ENCODE results near the gene TMEM8B.
"Not testable (repeated sequence)": the region's sequence is repeated elsewhere in the genome, so short reads cannot be mapped to it uniquely, and the experiment has no call there.

TMEM8B gene

GRCh38 chr9:35906923-35907699, 78.1 kb downstream of the TMEM8B start:
- no peak for ATAC-seq (replicated peaks)
- H3K27ac Mint-ChIP-seq = no peak overlapping the region
- H3K4me3 Mint-ChIP-seq = no peak overlapping the region
- peaks cover 32 to 46% of the 10 kb centered on the region in 2 donors for H3K27me3 Mint-ChIP-seq
- peaks cover 10 to 20% of the 10 kb centered on the region in 2 donors for H3K4me1 Mint-ChIP-seq
- H3K9me3 Mint-ChIP-seq = no peaks in the 10 kb centered on the region
- no peaks in the 10 kb centered on the region for H3K36me3 Mint-ChIP-seq
- DNase-seq = no peak

- DNase-seq (no peak), ATAC-seq (replicated peaks) (peak; percentile 46 to 61)
- Mint-ChIP-seq H3K27ac (no peak overlapping the region), H3K4me1 (peaks cover 10 to 20% of the 10 kb centered on the region in 2 donors), H3K27me3 (peaks cover 30 to 44% of the 10 kb centered on the region in 2 donors), H3K36me3 (no peaks in the 10 kb centered on the region), H3K4me3 (no peak overlapping the region), H3K9me3 (no peaks in the 10 kb centered on the region)
Measured at GRCh38 chr9:35907711-35908503, 78.9 kb downstream of the TMEM8B start.

- no peak for ATAC-seq (replicated peaks)
- H3K36me3 Mint-ChIP-seq = no peaks in the 10 kb centered on the region
- no peak for DNase-seq
- no peaks in the 10 kb centered on the region for H3K9me3 Mint-ChIP-seq
- H3K27ac Mint-ChIP-seq = no peak overlapping the region
- H3K4me1 Mint-ChIP-seq = peaks cover 10 to 20% of the 10 kb centered on the region in 2 donors
- H3K27me3 Mint-ChIP-seq = peaks cover 27 to 41% of the 10 kb centered on the region in 2 donors
- no peak overlapping the region for H3K4me3 Mint-ChIP-seq
Measured at GRCh38 chr9:35908504-35909125, 79.6 kb downstream of the TMEM8B start.

GRCh38 chr9:35909274-35909673, 80.2 kb downstream of the TMEM8B start, which contains the start of gene SPAAR:
Gene SPAAR, plus strand, starts transcription at chr9:35909490. Its CDS starts 974 bp downstream, at chr9:35910464.
- H3K4me3 Mint-ChIP-seq = no peak within 1 kb of the TSS
- H3K9me3 Mint-ChIP-seq = no peaks in the 10 kb centered on the region
- no peak for DNase-seq
- ATAC-seq (replicated peaks) = no peak
- peaks cover 10 to 20% of the 10 kb centered on the region in 2 donors for H3K4me1 Mint-ChIP-seq
- H3K36me3 Mint-ChIP-seq = no peaks in the 10 kb centered on the region
- H3K27ac Mint-ChIP-seq = no peak within 1 kb of the TSS
- H3K27me3 Mint-ChIP-seq = peaks cover 27 to 37% of the 10 kb centered on the region in 2 donors

- Mint-ChIP-seq H3K27me3 (peaks cover 27 to 32% of the 10 kb centered on the region in 2 donors), H3K36me3 (no peaks in the 10 kb centered on the region), H3K4me1 (peaks cover 10 to 20% of the 10 kb centered on the region in 2 donors), H3K27ac (no peak overlapping the region), H3K9me3 (no peaks in the 10 kb centered on the region), H3K4me3 (no peak overlapping the region)
- ATAC-seq (replicated peaks) (no peak), DNase-seq (no peak)
Measured at GRCh38 chr9:35909687-35910612, 80.9 kb downstream of the TMEM8B start.

GRCh38 chr9:35910613-35911359, 81.8 kb downstream of the TMEM8B start:
- no peaks in the 10 kb centered on the region for H3K9me3 Mint-ChIP-seq
- peaks cover 10 to 20% of the 10 kb centered on the region in 2 donors for H3K4me1 Mint-ChIP-seq
- H3K36me3 Mint-ChIP-seq = no peaks in the 10 kb centered on the region
- DNase-seq = no peak
- H3K4me3 Mint-ChIP-seq = no peak overlapping the region
- peak; percentile 55 to 65 for ATAC-seq (replicated peaks)
- no peak overlapping the region for H3K27ac Mint-ChIP-seq
- H3K27me3 Mint-ChIP-seq = peaks cover 27 to 31% of the 10 kb centered on the region in 2 donors

- H3K36me3 Mint-ChIP-seq = no peaks in the 10 kb centered on the region
- H3K4me1 Mint-ChIP-seq = peaks cover 10 to 20% of the 10 kb centered on the region in 2 donors
- H3K9me3 Mint-ChIP-seq = no peaks in the 10 kb centered on the region
- ATAC-seq (replicated peaks) (no peak), DNase-seq (no peak)
- no peak overlapping the region for H3K27ac Mint-ChIP-seq
- H3K27me3 Mint-ChIP-seq = peaks cover 25 to 26% of the 10 kb centered on the region in 2 donors
- H3K4me3 Mint-ChIP-seq = no peak overlapping the region
Measured at GRCh38 chr9:35911690-35912089, 82.7 kb downstream of the TMEM8B start.

GRCh38 chr9:35912791-35913400, 83.9 kb downstream of the TMEM8B start:
- Mint-ChIP-seq H3K4me3 (no peak overlapping the region), H3K27me3 (peaks cover 15% of the 10 kb centered on the region in 2 donors), H3K9me3 (no peaks in the 10 kb centered on the region), H3K36me3 (no peaks in the 10 kb centered on the region), H3K4me1 (peaks cover 11 to 17% of the 10 kb centered on the region in 2 donors), H3K27ac (no peak overlapping the region)
- ATAC-seq (replicated peaks) (no peak), DNase-seq (no peak)

- not testable (repeated sequence) for DNase-seq; H3K4me3 Mint-ChIP-seq; ATAC-seq (replicated peaks); H3K36me3 Mint-ChIP-seq; H3K27ac Mint-ChIP-seq; H3K9me3 Mint-ChIP-seq
- Mint-ChIP-seq H3K27me3 (peaks cover 10 to 12% of the 10 kb centered on the region in 2 donors), H3K4me1 (peaks cover 11 to 17% of the 10 kb centered on the region in 2 donors)
Measured at GRCh38 chr9:35913429-35913828, 84.4 kb downstream of the TMEM8B start.

- DNase-seq = no peak
- H3K4me3 Mint-ChIP-seq = no peak overlapping the region
- H3K36me3 Mint-ChIP-seq = no peaks in the 10 kb centered on the region
- no peaks in the 10 kb centered on the region for H3K9me3 Mint-ChIP-seq
- no peak overlapping the region for H3K27ac Mint-ChIP-seq
- H3K4me1 Mint-ChIP-seq = peaks cover 11 to 24% of the 10 kb centered on the region in 2 donors
- peak; percentile 33 to 62 for ATAC-seq (replicated peaks)
- H3K27me3 Mint-ChIP-seq = peaks cover 6 to 8% of the 10 kb centered on the region in 2 donors
Measured at GRCh38 chr9:35914301-35914807, 85.3 kb downstream of the TMEM8B start.
